ENCODE results near the gene KICS2.

DNA sequence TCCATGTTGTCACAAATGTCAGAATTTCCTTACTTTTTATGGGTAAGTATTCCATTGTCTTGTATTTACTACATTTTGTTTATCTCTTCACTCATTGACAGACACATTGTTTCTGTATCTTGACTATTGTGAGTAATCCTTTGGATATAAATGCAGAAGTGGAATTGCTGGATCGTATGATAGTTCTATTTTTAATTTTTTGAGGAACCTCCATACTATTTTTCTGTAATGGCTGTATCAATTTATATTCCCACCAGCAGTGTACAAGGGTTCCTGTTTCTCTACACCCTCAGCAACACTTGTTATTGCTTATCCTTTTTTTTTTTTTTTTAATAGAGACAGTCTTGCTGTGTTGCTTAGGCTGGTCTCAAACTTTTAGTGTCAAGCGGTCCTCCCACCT is 3.5 kb upstream of the KICS2 start:
- TF ChIP-seq, protein P1, sequence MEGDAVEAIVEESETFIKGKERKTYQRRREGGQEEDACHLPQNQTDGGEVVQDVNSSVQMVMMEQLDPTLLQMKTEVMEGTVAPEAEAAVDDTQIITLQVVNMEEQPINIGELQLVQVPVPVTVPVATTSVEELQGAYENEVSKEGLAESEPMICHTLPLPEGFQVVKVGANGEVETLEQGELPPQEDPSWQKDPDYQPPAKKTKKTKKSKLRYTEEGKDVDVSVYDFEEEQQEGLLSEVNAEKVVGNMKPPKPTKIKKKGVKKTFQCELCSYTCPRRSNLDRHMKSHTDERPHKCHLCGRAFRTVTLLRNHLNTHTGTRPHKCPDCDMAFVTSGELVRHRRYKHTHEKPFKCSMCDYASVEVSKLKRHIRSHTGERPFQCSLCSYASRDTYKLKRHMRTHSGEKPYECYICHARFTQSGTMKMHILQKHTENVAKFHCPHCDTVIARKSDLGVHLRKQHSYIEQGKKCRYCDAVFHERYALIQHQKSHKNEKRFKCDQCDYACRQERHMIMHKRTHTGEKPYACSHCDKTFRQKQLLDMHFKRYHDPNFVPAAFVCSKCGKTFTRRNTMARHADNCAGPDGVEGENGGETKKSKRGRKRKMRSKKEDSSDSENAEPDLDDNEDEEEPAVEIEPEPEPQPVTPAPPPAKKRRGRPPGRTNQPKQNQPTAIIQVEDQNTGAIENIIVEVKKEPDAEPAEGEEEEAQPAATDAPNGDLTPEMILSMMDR (IDR thresholded peaks at IDR 0.05), result no peak
- TF ChIP-seq POLR2A (IDR thresholded peaks at IDR 0.05) (no peak), POLR2AphosphoS5 (IDR thresholded peaks at IDR 0.05) (no peak)

Measured in stomach (tissue), 4 donors.